22Rv1 (cell line): ENCODE results near the gene SUGCT.

ENCODE experiments used
- ZFX ChIP-seq: fragments of 450-650 bp; IDR thresholded peaks from 2 replicates; pipeline ENCODE4 v1.6.1; 2017; ENCODE audit warnings: antibody characterized with exemption, borderline replicate concordance
- TF ChIP-seq, protein P1 (sequence below): fragments of 450-650 bp; IDR thresholded peaks from 2 replicates; pipeline ENCODE4 v1.5.1; 2017; ENCODE audit warnings: mild to moderate bottlenecking

GRCh38 chr7:40786909-40787308 is 652.1 kb downstream of the SUGCT start:
- TF ChIP-seq, protein P1, sequence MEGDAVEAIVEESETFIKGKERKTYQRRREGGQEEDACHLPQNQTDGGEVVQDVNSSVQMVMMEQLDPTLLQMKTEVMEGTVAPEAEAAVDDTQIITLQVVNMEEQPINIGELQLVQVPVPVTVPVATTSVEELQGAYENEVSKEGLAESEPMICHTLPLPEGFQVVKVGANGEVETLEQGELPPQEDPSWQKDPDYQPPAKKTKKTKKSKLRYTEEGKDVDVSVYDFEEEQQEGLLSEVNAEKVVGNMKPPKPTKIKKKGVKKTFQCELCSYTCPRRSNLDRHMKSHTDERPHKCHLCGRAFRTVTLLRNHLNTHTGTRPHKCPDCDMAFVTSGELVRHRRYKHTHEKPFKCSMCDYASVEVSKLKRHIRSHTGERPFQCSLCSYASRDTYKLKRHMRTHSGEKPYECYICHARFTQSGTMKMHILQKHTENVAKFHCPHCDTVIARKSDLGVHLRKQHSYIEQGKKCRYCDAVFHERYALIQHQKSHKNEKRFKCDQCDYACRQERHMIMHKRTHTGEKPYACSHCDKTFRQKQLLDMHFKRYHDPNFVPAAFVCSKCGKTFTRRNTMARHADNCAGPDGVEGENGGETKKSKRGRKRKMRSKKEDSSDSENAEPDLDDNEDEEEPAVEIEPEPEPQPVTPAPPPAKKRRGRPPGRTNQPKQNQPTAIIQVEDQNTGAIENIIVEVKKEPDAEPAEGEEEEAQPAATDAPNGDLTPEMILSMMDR: no peak
- no peak for TF ChIP-seq ZFX
